Subcutaneous abdominal adipose tissue (tissue), 5 donors: Measurements from ENCODE around the gene PLD4.
A peak's percentile ranks its signal among the peaks of the same experiment; 100 is the strongest.

ENCODE experiments used
- H3K27ac ChIP-seq: one replicate; pipeline ENCODE4 v1.7.0; 2013; ENCODE audit warnings: low read depth, mild to moderate bottlenecking, inconsistent platforms, low read length, moderate library complexity
- H3K27me3 ChIP-seq, 5 donors: one replicate each; pipeline ENCODE4 v1.7.0; 2013; ENCODE audit warnings: low read length in 5 of 5, inconsistent platforms in 1 of 5; ENCODE audit not compliant: control insufficient read depth in 5 of 5, insufficient read depth in 4 of 5
- H3K36me3 ChIP-seq, 5 donors: one replicate each; pipeline ENCODE4 v1.7.0; 2013; ENCODE audit warnings: low read length in 5 of 5; ENCODE audit not compliant: control insufficient read depth in 5 of 5, insufficient read depth in 5 of 5
- H3K4me1 ChIP-seq, 5 donors: one replicate each; pipeline ENCODE4 v1.7.0; 2013; ENCODE audit warnings: low read length in 5 of 5, mild to moderate bottlenecking in 3 of 5, moderate library complexity in 1 of 5; ENCODE audit not compliant: control insufficient read depth in 5 of 5, insufficient read depth in 5 of 5
- H3K4me3 ChIP-seq, 5 donors: one replicate each; pipeline ENCODE4 v1.7.0; 2013; ENCODE audit warnings: low read length in 5 of 5, low read depth in 1 of 5
- H3K9ac ChIP-seq, 5 donors: one replicate each; pipeline ENCODE4 v1.7.0; 2013; ENCODE audit warnings: low read length in 5 of 5, mild to moderate bottlenecking in 4 of 5, moderate library complexity in 3 of 5
- H3K9me3 ChIP-seq, 5 donors: one replicate each; pipeline ENCODE4 v1.7.0; 2013; ENCODE audit warnings: low read length in 5 of 5; ENCODE audit not compliant: control insufficient read depth in 5 of 5
- donor health status: healthy.
- donor health status: healthy.
- donor health status: healthy.
- donor health status: healthy.
- donor health status: healthy.

PLD4 gene

GRCh38 chr14:104968541-104969401 lies 44.1 kb downstream of the PLD4 start:
- Histone ChIP-seq H3K9ac (peak overlapping the region in 1 of 5 donors; percentile 35), H3K9me3 (no peaks in the 10 kb centered on the region), H3K36me3 (no peaks in the 10 kb centered on the region), H3K4me3 (peak overlapping the region; percentile 28 to 61 (median 57)), H3K4me1 (peaks cover 0 to 51% (median 43%) of the 10 kb centered on the region in 5 donors), H3K27me3 (peaks cover 42 to 63% (median 45%) of the 10 kb centered on the region in 5 donors), H3K27ac (no peak overlapping the region)

GRCh38 chr14:104969741-104970230 lies 45.1 kb downstream of the PLD4 start:
- Histone ChIP-seq H3K9ac (peak overlapping the region in 1 of 5 donors; percentile 25), H3K27me3 (peaks cover 42 to 65% (median 52%) of the 10 kb centered on the region in 5 donors), H3K4me3 (peak overlapping the region; percentile 50 to 61 (median 57)), H3K36me3 (no peaks in the 10 kb centered on the region), H3K27ac (no peak overlapping the region), H3K4me1 (peaks cover 0 to 59% (median 49%) of the 10 kb centered on the region in 5 donors), H3K9me3 (no peaks in the 10 kb centered on the region)

GRCh38 chr14:104970231-104971068 lies 45.8 kb downstream of the PLD4 start:
- Histone ChIP-seq H3K4me3 (peak overlapping the region in 4 of 5 donors; percentile 50 to 61 (median 57)), H3K9ac (peak overlapping the region in 1 of 5 donors; percentile 25), H3K36me3 (no peaks in the 10 kb centered on the region), H3K4me1 (peaks cover 0 to 63% (median 51%) of the 10 kb centered on the region in 5 donors), H3K27ac (peak overlapping the region; percentile 75), H3K27me3 (peaks cover 42 to 68% (median 51%) of the 10 kb centered on the region in 5 donors), H3K9me3 (no peaks in the 10 kb centered on the region)

GRCh38 chr14:104971447-104972240 lies 47.0 kb downstream of the PLD4 start:
- no peaks in the 10 kb centered on the region for H3K36me3 ChIP-seq
- H3K4me3 ChIP-seq = no peak overlapping the region
- peak overlapping the region; percentile 75 for H3K27ac ChIP-seq
- H3K9me3 ChIP-seq = no peaks in the 10 kb centered on the region
- H3K4me1 ChIP-seq = peaks cover 6 to 72% (median 61%) of the 10 kb centered on the region in 5 donors
- H3K9ac ChIP-seq = no peak overlapping the region
- H3K27me3 ChIP-seq = peaks cover 40 to 61% (median 53%) of the 10 kb centered on the region in 5 donors

- peaks cover 31 to 56% (median 50%) of the 10 kb centered on the region in 5 donors for H3K27me3 ChIP-seq
- H3K9me3 ChIP-seq = no peaks in the 10 kb centered on the region
- H3K9ac ChIP-seq = peak overlapping the region in 1 of 5 donors; percentile 2
- peak overlapping the region; percentile 75 for H3K27ac ChIP-seq
- no peaks in the 10 kb centered on the region for H3K36me3 ChIP-seq
- no peak overlapping the region for H3K4me3 ChIP-seq
- peaks cover 7 to 73% (median 64%) of the 10 kb centered on the region in 5 donors for H3K4me1 ChIP-seq
Measured at GRCh38 chr14:104972301-104973134, 47.8 kb downstream of the PLD4 start.

- Histone ChIP-seq H3K27ac (peak overlapping the region; percentile 75), H3K36me3 (no peaks in the 10 kb centered on the region), H3K9ac (peak overlapping the region in 1 of 5 donors; percentile 2), H3K4me1 (peaks cover 9 to 72% (median 62%) of the 10 kb centered on the region in 5 donors), H3K27me3 (peaks cover 28 to 53% (median 45%) of the 10 kb centered on the region in 5 donors), H3K9me3 (no peaks in the 10 kb centered on the region), H3K4me3 (no peak overlapping the region)
Measured at GRCh38 chr14:104973135-104973384, 48.4 kb downstream of the PLD4 start.

GRCh38 chr14:104973385-104974145 lies 48.9 kb downstream of the PLD4 start:
- no peak overlapping the region for H3K27ac ChIP-seq
- no peak overlapping the region for H3K9ac ChIP-seq
- H3K36me3 ChIP-seq = no peaks in the 10 kb centered on the region
- peaks cover 25 to 52% (median 42%) of the 10 kb centered on the region in 5 donors for H3K27me3 ChIP-seq
- no peaks in the 10 kb centered on the region for H3K9me3 ChIP-seq
- H3K4me1 ChIP-seq = peaks cover 9 to 67% (median 59%) of the 10 kb centered on the region in 5 donors
- H3K4me3 ChIP-seq = no peak overlapping the region

GRCh38 chr14:104974146-104974541 lies 49.5 kb downstream of the PLD4 start:
- H3K9me3 ChIP-seq = no peaks in the 10 kb centered on the region
- H3K36me3 ChIP-seq = no peaks in the 10 kb centered on the region
- no peak overlapping the region for H3K9ac ChIP-seq
- peaks cover 9 to 66% (median 60%) of the 10 kb centered on the region in 5 donors for H3K4me1 ChIP-seq
- H3K4me3 ChIP-seq = no peak overlapping the region
- H3K27ac ChIP-seq = no peak overlapping the region
- peaks cover 21 to 46% (median 38%) of the 10 kb centered on the region in 5 donors for H3K27me3 ChIP-seq
